WI38 (cell line): ENCODE results near the gene CLPSL2.
A peak's percentile ranks its signal among the peaks of the same experiment; 100 is the strongest.

Experiments
- H3K4me3 ChIP-seq: 2 replicates; pipeline ENCODE4 v1.5.1; 2011; ENCODE audit warnings: low read depth, mild to moderate bottlenecking, control low read depth, low read length
- TF ChIP-seq, protein P1 (sequence below): IDR thresholded peaks from 2 replicates; pipeline ENCODE4 v1.5.1; 2012; ENCODE audit warnings: low read depth, mild to moderate bottlenecking, control low read depth, low read length

CLPSL2 gene, protein sequence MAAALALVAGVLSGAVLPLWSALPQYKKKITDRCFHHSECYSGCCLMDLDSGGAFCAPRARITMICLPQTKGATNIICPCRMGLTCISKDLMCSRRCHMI

DNA sequence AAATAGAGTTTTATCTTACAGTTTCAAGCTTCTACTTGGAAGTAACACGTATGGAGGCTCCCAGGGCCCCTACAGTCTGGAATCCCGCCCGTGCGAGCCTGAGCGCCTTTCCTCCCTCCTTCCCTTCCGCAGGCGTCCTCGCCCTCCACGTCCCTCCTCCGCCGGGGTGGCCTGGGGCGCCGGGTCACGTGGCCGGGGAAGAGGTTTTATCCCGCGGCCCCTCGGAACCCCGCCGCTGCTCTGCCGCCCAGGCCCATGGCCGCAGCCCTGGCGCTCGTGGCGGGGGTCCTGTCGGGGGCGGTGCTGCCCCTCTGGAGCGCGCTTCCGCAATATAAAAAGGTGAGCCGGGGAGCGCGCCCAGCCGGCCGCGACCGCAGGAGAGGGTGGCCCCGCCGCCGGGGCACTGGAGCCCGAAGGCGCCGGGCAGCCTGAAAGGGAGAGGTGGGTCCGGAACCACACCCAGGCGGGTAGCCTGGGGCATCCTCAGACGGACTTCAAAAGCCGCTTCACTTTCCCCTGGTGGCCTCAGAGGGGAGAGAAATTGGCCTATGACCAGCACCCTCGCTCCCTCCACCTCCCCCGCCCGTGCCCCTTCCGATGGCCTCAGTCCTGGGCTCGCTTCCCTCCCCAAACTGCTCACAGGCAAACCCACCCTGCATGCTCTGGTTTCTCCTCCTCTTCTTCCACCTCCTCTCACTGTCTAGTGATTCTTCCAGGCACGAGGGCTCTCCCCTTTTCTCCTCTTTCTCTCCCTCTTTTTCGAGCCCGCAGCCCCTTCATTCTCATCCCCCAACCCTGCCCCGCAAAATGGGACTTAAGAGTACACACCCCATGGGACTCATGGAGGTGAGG is at the start of gene CLPSL2:
CLPSL2 (plus strand) TSS at position 235 of the 852 bp plus-strand sequence; CDS start at position 256, 21 bp downstream.
- TF ChIP-seq, protein P1, sequence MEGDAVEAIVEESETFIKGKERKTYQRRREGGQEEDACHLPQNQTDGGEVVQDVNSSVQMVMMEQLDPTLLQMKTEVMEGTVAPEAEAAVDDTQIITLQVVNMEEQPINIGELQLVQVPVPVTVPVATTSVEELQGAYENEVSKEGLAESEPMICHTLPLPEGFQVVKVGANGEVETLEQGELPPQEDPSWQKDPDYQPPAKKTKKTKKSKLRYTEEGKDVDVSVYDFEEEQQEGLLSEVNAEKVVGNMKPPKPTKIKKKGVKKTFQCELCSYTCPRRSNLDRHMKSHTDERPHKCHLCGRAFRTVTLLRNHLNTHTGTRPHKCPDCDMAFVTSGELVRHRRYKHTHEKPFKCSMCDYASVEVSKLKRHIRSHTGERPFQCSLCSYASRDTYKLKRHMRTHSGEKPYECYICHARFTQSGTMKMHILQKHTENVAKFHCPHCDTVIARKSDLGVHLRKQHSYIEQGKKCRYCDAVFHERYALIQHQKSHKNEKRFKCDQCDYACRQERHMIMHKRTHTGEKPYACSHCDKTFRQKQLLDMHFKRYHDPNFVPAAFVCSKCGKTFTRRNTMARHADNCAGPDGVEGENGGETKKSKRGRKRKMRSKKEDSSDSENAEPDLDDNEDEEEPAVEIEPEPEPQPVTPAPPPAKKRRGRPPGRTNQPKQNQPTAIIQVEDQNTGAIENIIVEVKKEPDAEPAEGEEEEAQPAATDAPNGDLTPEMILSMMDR = no peak
- H3K4me3 ChIP-seq = peak within 1 kb of the TSS; percentile 34

DNA sequence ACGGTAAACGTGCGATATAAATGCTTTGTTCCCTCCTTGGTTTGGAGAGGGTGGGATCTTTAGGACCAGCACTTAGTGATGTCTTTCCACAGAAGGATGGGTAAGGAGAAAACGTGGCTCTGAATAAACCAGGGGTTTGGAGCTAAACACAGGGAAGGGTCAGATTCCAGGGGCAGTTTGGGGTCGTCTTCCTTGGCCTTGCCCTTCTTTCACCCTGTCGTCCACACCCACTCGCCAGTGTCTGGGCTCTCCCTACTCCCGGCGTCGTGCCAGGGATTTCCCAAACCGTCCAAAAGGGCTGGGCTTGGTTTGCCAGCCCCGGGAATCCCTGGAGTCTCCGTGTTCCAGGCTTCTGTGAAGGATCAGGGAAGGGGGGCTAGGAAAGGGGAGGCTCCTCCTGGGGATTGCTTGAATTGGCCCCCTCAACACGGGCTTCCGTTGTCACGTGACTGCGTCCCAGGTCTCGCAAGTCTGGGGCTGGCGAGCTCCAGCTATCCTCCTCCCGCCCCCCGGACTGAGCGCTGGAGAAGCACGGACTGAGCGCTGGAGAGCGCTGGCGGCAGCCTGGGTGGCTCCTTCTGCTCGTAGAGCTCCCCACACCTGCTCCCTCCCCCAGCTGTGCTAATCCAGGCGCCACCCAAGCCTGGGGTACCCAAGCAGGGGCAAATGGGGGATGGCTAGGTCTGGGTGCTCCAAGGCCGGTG is 49.0 kb upstream of the CLPSL2 start:
- TF ChIP-seq, protein P1 = no peak

DNA sequence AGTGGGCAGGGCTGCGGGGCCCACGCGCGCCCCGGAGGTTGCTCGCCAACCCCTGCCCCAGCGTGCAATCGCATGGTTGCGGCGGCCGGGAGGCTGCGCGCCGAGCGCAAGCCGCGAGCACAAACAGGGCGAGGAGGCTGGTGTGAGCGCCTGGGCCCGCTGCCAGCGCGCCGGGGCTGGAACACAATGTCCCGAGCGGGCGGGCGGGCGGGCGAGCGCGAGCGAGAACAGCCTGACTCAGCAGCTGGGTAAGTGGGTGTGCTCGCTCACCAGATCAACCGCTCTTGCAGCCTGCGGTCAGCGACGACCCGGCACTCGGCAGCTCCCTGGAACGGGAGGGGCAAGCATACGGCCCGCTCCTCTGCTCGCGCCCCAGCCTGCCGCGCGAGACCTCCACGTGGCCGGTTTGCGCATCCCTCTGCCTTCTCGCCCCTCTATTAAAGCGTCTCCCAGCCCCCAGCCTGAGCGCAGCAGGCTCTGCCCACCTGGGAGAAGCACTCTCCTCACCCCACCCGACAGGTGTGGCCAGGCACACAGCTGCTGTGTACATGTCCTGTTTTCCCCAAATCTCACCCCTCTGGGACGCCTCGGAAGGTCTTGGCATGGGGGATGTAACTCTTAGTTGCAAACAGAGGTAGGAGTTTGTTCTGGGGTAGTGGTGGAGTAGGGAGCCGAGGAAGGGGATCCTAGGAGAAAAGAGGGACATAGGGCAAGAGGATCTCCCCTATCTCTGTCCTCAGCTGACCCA is 48.3 kb upstream of the CLPSL2 start:
- TF ChIP-seq, protein P1 = no peak
- H3K4me3 ChIP-seq = peak overlapping the region; percentile 63

More for the DNA sequence above, 49.0 kb upstream of the CLPSL2 start:
- peak overlapping the region; percentile 63 for H3K4me3 ChIP-seq

DNA sequence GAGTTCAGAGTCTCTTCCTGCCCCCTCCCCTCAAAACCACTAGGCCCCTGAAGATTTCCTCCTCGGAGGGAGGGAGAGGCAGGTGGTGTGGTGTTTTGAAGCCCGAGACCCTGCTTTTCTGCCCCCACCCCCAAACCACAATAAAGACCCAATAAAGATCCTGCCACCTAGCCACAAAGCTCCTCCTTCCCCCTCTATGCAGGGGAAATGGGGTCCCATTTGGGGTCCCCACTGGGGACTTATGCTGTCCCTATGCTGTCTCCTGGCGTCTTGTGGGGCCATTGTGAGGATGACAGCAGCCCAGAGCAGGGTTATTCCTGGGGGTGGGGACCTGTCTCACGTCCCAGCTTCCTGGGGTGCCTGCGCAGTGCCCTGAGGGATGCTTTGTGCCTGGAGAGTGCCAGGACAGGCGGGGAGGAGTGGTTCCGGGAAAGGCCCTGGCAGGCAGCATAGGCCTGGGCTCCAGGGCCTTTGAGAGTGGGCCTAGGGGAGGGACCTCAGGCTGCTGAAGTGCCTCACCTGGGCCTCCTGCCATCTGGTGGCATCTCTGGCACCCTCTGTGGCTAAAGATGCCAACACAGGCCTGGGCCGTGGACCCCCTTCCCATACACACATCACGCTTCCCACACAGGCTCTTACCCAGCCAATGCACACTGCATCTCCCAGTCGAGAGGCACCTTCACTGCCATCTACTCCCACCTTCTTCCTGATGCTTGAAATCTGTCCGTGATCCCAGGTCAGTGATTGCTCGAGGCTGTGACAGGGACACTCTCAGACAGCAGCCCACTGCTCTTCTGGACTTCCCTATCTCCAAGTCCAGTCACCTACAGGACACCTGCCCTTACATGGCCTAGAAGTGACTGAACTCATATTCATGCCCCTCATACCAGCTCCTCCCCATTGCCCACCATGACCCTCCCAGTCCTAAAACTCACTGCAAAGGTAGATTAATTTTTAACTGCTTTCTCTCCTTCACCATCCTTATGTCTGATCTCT is 47.4 kb upstream of the CLPSL2 start:
- TF ChIP-seq, protein P1 = no peak
- no peak overlapping the region for H3K4me3 ChIP-seq

DNA sequence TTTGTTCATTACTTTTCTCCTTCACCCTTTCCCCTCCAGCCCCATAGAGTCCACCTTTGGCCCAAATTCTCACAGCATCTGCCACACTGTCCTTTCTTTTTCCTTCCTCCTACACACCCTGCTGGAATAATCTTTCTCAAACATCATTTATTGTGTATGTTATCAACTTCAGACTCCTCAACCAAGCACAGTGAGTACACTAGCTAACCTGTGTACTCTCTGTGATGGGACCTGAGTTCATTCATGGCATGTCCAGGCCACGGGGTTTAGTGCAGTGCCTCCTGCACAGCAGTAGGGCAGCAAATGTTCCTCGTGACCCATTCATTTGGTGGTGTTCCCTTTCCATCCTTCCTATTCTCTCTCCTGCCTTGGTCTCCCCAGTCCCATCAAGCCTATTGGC is 46.7 kb upstream of the CLPSL2 start:
- no peak overlapping the region for H3K4me3 ChIP-seq
- TF ChIP-seq, protein P1 = no peak

DNA sequence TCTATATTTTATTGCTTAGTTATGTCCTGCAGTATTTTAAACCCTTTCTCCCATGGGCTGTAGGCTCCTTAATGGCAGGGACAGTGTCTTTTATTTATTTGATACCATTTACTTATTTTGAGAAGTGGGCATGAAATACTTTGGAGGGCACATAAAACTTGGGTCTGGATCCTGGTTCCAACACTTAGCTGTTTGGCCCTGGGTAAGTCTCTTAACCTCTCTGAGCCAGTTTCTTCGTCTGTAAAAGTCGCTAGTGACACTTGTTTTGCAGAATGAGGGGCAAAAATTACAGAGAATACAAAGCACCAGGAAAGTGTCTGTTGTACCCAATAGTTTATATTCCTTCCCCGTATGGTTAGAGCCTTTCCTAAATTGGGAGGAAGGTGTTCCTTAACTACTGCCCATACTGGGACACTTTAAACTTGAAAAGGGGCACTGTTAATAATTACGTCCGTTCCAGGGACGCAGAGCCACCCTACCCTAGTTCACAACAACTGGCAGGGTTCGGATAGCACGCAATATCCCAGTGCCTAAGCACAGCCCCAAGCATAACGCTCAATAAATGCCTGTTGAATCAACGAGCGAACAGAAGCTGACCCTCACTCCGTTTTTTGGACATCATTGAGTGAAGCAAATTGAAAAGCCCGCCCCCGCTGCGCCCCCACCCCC is 45.5 kb upstream of the CLPSL2 start:
- peak overlapping the region; percentile 69 for H3K4me3 ChIP-seq
- TF ChIP-seq, protein P1 = no peak
